Measurements from ENCODE around the gene NFILZ.
"Not testable (repeated sequence)": the region's sequence is repeated elsewhere in the genome, so short reads cannot be mapped to it uniquely, and the experiment has no call there.

NFILZ gene

GRCh38 chr19:8611391-8611876, 19.0 kb upstream of the NFILZ start:
- DNase-seq (ENCODE audit: low spot score), result no peak

GRCh38 chr19:8611877-8612806, 18.3 kb upstream of the NFILZ start:
- no peak for DNase-seq (ENCODE audit: low spot score)

DNA sequence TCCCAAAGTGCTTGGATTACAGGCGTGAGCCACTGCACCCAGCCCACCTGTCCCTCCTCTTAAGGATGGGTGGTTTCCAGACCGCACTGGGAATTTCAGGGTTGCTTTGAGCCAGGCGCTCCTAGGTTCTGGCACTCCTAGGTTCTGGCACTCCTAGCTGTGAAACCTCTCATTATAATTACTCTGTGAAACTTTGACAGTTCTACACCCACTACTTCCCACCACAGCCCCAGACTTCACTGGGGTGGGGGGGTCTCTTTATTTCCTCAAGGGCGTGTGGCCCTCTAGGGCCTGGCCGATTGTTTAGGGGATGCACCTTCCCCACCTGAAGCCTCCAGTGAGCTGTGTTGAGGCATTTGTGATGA, 17.6 kb upstream of the NFILZ start:
- no peak for DNase-seq (ENCODE audit: low spot score)

- no peak for DNase-seq (ENCODE audit: low spot score)
These were observed 16.0 kb upstream of the NFILZ start for GRCh38 chr19:8614455-8614854.

DNA sequence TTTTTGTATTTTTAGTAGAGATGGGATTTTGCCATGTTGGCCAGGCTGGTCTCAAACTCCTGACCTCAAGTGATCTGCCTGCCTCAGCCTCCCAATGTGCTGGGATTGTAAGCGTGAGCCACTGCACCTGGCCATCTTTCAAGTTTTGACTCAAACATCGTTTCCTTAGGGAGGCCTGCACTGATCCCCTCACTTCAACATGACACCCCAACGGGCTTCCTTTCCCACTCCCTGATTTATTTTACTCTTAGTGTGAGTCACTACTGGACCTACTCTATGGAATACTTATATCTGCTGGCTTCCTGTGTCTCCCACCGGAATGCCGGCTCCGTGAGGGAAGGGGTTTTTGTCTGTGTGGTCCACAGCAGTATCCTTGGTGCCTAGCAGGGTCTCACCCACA, 15.4 kb upstream of the NFILZ start:
- no peak for DNase-seq (ENCODE audit: low spot score)

GRCh38 chr19:8615813-8616596, 14.4 kb upstream of the NFILZ start:
- no peak for DNase-seq (ENCODE audit: low spot score)

DNA sequence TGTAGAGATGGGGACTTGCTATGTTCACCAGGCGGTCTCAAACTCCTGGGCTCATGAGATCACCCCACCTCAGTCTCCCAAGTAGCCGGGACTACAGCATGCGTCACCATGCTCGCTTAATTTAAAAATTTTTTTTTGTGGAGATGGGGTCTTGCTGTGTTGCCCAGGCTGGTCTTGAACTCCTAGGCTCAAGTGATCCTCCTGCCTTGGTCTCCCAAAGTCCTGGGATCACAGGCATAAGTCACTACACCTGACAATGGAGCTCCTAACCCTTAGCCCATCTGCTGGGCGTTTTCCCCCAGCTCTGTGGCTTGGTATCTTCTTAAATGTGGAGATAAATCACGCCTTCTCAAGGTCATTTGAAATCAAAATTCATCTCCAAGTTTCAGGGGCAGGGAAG, 13.6 kb upstream of the NFILZ start:
- no peak for DNase-seq (ENCODE audit: low spot score)

DNA sequence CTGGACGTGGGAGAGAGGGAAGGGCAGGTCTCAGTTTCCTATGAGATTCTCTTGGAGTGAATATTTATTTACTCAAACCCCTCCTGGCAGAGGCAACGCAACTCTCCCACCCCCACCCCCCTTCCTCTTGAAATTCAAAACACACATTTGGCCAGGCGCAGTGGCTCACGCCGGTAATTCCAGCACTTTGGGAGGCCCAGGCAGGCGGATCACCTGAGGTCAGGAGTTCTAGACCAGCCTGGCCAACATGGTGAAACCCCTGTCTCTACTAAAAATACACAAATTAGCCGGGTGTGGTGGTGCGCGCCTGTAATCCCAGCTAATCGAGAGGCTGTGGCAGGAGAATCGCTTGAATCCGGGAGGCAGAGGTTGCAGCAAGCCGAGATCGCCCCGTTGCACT, 13.1 kb upstream of the NFILZ start:
- not testable (repeated sequence) for DNase-seq (ENCODE audit: low spot score)

DNA sequence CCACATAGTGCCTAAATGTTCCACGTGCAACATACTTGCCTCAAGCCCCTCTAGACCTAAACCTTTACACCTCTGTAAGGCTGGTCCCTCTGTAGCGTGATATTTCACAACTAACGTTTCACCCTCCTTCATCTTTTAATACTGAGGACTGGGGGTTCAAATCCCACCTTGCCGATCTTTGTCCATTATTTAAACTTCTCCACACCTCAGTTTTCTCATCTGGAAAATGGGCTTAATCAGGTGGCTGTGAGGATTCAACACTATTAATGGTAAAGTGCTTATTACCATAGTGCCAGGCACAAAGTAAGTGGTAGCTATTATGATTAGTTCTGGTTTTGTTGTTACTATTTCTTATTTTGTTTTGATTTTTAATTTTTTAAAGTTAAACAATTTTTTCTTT, 12.4 kb upstream of the NFILZ start:
- DNase-seq (ENCODE audit: low spot score), result no peak

DNA sequence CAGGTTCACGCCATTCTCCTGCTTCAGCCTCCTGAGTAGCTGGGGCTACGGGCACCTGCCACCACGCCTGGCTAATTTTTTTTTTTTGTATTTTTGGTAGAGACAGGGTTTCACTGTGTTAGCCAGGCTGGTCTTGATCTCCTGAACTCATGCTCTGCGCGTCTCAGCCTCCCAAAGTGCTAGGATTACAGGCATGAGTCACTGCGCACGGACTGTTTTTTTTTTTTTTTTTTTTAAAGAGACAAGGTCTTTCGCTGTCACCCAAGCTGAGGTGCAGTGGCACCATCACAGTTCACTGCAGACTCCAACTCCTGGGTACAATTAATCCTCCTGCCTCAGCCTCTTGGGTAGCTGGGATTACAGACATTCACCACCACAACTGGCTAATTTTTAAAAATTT, 11.7 kb upstream of the NFILZ start:
- no peak for DNase-seq (ENCODE audit: low spot score)

DNA sequence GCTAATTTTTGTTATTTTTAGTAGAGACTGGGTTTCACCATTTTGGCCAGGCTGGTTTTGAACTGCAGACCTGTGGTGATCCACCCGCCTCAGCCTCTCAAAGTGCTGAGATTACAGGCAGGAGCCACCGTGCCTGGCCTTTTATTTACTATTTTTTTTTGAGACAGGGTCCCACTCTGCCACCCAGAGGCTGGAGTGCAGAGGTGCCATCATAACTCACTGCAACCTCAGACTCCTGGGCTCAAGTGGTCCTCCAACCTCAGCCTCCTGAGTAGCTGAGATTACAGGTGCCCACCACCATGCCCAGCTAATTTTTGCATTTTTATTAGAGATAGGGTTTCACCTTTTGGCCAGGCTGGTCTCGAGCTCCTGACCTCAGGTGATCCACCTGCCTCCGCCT, 7.5 kb upstream of the NFILZ start:
- DNase-seq (ENCODE audit: low spot score), result not testable (repeated sequence)

DNA sequence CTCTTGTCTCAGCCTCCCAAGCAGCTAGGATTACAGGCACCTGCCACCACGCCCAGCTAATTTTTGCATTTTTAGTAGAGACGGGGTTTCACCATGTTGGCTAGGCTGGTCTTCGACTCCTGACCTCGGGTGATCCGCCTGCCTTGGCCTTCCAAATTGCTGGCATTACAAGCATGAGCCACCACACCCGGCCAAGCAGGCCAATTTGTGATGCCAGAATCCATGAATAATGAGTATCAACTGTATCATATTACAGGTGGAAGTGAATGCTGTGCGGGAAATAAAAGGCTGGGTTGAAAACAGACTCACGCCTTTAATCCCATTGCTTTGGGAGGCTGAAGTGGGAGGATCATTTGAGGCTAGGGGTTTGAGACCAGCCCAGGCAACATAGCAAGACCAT, 3.6 kb upstream of the NFILZ start:
- DNase-seq (ENCODE audit: low spot score), result no peak

DNA sequence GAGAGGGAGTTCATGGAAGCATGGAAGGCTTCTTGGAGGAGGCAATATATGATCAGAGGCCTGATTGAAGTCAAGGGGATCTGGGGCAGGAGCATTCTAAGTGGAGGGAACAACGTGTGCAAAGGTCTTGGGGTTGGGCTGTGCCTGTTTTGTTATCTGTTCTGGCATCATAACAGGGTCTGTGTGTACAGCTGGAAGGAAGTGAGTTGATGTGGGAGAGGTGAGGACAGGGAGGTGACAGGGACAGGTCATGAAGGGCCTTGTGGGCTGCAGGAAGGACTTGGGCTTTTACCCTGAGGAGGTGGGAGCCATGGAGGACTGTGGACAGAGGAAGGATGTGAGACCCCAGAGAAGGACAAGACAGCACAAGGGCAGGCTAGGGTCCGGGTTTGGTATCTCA, 1.2 kb upstream of the NFILZ start:
- no peak for DNase-seq (ENCODE audit: low spot score)

DNA sequence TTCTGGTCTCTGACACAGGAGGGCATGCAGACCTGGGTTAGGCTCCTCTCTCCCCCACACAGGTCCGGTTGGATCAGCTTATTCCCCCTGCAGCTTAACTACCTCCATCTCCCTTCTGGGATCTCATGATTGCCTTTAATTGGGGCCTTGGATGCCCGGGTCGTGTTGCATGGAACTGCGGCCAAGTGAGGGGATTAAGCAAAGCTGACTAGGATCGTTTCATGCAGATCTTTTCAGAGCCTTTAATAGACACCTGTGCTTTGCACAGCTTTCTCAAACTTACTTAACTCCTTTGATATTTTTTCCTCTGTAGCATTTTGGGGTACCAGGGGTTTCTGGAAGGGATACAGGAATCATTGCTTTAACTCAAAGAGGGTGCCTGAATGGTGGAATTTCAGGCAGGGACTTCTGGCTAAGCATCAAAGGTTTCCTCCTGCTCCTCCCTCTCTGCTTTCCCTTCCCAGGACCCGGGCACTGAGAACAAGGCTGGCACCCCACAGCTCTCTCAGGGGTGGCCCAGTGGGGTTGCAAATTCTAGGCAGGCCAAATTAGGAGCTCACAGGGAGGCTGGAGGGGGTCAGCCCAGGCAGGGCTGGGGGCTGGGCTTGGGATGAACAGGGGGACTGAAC, 477 bp downstream of the NFILZ start:
- DNase-seq (ENCODE audit: low spot score), result no peak

GRCh38 chr19:8631425-8631819, 989 bp downstream of the NFILZ start:
- no peak for DNase-seq (ENCODE audit: low spot score)

- DNase-seq (ENCODE audit: low spot score), result no peak
These were observed 5.0 kb downstream of the NFILZ start for GRCh38 chr19:8635422-8635821.

GRCh38 chr19:8637070-8637469, 6.6 kb downstream of the NFILZ start:
- not testable (repeated sequence) for DNase-seq (ENCODE audit: low spot score)

DNA sequence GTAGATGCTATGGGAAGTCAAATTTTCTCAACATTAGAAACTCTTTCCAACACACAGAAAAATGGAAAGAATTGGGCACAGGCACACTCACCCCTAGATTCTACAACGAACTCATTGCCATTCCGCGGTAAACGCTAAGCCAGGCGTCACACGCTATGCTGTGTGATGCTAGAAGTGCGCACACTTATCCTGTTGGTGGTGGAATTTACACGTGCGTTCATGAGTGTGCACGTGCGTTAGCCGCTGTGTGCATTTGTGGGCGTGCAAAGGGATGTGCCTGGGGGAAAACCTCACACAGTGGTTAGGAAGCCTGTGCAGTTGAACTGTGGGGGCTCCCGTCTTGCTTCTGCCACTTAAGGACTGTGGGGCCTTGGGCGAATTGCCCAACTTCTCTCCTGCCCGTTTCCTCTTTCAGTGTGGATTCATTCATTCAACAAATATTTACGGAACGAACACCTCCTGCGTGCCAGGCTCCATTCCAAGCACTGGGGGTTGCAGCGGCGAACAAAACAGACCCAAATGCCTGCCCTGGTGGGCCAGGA, 7.7 kb downstream of the NFILZ start:
- DNase-seq (ENCODE audit: low spot score), result no peak

- no peak for DNase-seq (ENCODE audit: low spot score)
These were observed 9.5 kb downstream of the NFILZ start for GRCh38 chr19:8639821-8640401.

GRCh38 chr19:8640402-8641004, 10.1 kb downstream of the NFILZ start:
- DNase-seq (ENCODE audit: low spot score), result no peak

DNA sequence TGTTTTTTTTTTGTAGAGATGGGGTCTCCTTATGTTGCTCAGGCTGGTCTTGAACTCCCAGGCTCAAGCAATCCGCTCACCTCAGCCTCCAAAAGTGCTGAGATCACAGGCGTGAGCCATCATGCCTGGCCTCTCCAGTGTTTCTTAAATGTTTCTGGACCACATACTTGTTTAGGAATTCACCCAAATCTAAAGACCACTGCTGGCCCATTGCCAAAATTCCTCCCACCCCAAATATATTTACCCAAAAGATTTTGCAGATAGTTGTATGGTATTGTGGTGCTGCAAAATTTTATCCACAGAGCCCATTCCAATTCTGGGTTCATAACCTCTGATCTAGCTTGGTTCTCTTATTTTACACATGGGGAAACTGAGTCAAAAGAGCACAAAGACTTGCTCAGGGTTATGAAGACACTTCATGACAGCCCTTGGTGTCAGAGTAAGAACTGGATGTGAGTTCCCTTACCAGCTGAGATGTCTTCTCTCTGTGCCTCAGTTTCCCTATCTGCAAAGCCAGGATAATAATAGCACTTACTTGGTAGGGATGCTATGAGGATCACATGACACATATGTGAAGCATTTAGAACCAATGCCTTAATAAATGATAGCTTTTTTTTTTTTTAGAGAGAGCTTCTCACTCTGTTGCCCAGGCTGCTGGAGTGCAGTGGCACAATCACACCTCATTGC, 10.9 kb downstream of the NFILZ start:
- no peak for DNase-seq (ENCODE audit: low spot score)

Data from left forelimb (tissue), 1 donor.